ENCODE measurements around the gene PDXDC1. TPM values are rescaled to one million over a fixed set of nuclear protein-coding genes. Genes with fewer than 3 reads are reported as not detected.
"Not testable (repeated sequence)": the region's sequence is repeated elsewhere in the genome, so short reads cannot be mapped to it uniquely, and the experiment has no call there.

PDXDC1 gene
- total RNA-seq, 2 donors from 2014 or later, result 253 to 267 TPM

DNA sequence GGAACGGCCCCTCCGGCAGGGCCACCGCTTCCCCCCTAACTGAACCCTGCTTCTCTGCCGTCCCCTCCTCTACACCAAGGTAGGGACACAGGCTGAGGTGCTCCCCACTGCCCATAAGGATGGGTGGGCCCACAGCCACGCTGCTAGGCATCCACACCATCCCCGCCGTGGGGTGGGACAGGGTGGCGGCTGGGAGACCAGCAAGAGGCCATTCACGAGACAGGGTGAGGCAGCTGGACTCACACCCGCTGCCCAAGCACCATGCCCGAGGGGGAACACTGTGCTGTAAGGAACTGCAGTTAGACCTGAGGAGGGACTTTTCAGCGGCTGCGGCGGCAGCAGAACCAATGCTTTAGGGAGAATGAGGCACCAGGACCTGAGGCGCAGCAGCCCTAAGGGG is 166.8 kb downstream of the PDXDC1 start:
- TF ChIP-seq, protein P1, sequence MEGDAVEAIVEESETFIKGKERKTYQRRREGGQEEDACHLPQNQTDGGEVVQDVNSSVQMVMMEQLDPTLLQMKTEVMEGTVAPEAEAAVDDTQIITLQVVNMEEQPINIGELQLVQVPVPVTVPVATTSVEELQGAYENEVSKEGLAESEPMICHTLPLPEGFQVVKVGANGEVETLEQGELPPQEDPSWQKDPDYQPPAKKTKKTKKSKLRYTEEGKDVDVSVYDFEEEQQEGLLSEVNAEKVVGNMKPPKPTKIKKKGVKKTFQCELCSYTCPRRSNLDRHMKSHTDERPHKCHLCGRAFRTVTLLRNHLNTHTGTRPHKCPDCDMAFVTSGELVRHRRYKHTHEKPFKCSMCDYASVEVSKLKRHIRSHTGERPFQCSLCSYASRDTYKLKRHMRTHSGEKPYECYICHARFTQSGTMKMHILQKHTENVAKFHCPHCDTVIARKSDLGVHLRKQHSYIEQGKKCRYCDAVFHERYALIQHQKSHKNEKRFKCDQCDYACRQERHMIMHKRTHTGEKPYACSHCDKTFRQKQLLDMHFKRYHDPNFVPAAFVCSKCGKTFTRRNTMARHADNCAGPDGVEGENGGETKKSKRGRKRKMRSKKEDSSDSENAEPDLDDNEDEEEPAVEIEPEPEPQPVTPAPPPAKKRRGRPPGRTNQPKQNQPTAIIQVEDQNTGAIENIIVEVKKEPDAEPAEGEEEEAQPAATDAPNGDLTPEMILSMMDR (IDR thresholded peaks at IDR 0.05), result no peak
- no peak for DNase-seq
- intact Hi-C loops (cut with DNase I), result no loop called here
- H3K27ac ChIP-seq, result no peak overlapping the region
- H3K9ac ChIP-seq (ENCODE audit: low read depth in 2 of 2, low read length in 2 of 2), result peak overlapping the region in 1 of 2 donors; percentile 24
- H3K36me3 ChIP-seq, result no peaks in the 10 kb centered on the region
- H3K27me3 ChIP-seq, result no peaks in the 10 kb centered on the region
- no peak overlapping the region for H3K4me3 ChIP-seq
- H3K4me1 ChIP-seq, result no peaks in the 10 kb centered on the region
- H3K9me3 ChIP-seq, result no peaks in the 10 kb centered on the region

DNA sequence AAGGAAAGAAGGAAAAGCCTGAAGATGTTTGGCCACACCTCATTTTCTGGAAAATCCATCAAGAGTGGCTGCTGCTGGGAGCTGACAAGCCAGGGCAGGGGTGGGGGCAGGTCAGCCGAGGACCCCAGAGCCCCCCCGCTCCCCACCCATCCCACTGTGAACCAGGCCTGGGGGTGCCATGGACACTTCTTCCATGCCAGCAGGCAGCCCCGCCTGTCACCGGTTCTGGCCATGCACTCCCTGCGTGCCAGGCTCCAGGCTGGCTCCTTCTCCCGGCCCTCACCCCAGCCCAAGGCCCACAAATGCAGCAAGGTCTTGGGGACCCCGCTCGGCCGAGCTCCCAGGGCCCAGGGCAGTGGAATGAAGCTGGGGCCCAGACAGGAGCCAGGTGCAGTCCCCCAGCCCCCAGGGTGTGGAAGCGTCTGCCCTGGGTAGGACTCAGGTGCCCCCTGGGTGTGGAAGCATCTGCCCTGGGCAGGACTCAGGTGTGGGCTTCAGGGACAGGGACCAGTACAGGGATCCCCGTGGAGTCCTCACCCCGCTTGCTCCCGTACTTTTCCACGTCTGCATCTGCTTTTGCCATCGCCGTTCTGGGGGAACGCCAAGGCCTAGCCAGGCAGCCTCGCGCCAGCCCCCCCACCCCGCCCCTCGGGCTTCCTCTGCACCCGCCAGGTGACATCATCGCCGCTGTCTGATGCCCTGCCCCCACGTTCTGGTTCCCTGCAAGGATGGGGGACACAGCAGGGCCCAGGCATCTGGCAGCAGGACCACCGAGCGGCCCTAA is 167.5 kb downstream of the PDXDC1 start:
- not testable (repeated sequence) for H3K4me1 ChIP-seq

DNA sequence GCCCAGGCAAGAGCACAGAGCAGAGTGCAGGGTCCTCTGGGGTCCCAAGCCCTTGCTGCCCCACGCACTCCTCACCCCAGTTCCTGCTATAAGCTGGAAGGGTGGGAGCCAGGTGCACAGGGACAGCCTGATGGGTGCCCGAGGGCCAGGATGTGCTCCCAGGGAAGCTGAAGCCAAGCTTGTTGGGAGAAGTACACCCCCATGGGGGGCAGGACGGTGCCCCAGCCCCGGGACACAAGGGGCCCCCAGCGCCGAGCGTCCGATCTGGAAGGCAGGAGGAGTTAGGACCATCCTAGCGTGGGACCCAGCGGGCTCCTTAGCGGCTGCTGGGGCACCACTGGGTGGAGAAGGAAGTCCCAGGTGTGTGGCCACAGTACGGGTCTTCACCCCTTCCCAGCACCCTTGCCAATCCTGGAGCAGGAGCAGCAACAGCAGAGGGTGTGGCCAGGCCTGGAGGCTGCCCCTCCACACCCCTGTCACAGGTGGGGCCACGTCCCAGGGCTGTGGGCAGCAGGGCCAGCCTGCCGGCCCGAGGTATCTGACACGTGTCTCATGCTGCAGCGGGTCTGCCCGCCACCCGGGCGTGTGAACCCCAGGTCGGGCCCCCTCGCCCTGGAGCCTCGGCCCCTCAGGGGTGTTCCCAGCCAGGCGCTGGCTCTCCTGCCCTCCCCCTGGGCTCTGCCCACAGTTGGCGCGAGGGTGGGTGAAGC is 168.2 kb downstream of the PDXDC1 start:
- H3K27ac ChIP-seq; H3K9me3 ChIP-seq; H3K4me3 ChIP-seq; DNase-seq; intact Hi-C loops (cut with DNase I); H3K36me3 ChIP-seq; H3K4me1 ChIP-seq; H3K9ac ChIP-seq (ENCODE audit: low read depth in 2 of 2, low read length in 2 of 2); H3K27me3 ChIP-seq: not testable (repeated sequence)

More for the DNA sequence above, 167.5 kb downstream of the PDXDC1 start:
- H3K4me3 ChIP-seq; H3K27ac ChIP-seq; H3K9ac ChIP-seq (ENCODE audit: low read depth in 2 of 2, low read length in 2 of 2); H3K36me3 ChIP-seq; intact Hi-C loops (cut with DNase I); DNase-seq; H3K9me3 ChIP-seq; H3K27me3 ChIP-seq: not testable (repeated sequence)

DNA sequence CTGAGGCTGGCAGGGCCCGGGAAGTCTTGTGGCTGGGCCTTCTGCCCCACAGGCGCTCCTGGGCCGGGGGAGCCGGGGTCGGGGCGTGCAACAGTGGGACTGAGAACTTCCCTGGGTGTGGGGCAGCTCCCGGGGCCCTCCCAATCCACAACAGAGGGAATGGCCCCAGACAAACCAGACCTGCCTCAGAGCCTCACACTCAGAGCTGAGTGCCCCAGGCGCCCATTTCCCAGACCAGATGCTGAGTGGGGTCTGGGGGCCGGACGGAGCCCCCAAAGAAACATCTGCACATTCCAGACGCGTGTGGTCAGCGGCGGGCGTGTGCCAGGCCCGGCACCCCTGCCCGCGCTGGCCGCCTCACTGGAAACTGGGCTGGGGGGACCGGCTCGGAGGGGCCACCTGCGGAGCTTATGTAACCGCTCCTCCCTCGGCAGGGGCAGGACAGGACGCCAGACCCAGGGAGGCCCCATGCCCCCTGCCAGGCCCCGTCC is 168.8 kb downstream of the PDXDC1 start:
- H3K9ac ChIP-seq (ENCODE audit: low read depth in 2 of 2, low read length in 2 of 2); H3K9me3 ChIP-seq; H3K4me1 ChIP-seq; intact Hi-C loops (cut with DNase I); H3K4me3 ChIP-seq; H3K27me3 ChIP-seq; H3K36me3 ChIP-seq; DNase-seq: not testable (repeated sequence)
- peak overlapping the region; percentile 40 for H3K27ac ChIP-seq

DNA sequence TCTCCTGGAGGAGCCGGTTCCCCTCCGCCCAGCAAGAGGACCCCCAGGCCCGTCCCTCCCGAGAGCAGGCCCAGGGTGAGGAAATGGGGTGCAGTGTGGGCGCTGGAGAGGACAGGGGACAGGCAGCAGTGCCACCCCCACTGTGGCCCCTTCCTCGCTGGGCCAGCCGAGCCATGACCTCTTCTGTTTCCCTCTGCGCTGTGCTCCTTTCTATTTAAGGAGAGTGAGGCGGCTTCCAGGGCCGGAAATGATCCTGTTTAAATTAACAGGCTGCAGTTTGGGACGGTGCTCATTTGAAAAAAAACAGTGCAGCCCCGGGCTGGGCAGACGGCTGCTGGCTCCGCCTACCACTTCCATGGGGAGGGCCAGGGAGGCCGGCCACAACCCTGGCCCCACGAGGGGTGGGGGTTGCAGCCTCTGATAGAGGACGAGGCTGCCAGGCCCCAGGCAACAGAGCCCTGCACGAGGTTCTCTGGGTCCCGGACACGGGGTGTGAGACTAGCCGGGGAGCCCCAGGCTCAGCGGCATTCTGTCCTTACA is 169.3 kb downstream of the PDXDC1 start:
- H3K9me3 ChIP-seq; H3K27me3 ChIP-seq; H3K4me3 ChIP-seq; intact Hi-C loops (cut with DNase I); H3K36me3 ChIP-seq; H3K4me1 ChIP-seq; H3K9ac ChIP-seq (ENCODE audit: low read depth in 2 of 2, low read length in 2 of 2): not testable (repeated sequence)
- peak; percentile 45 for DNase-seq
- peak overlapping the region; percentile 40 for H3K27ac ChIP-seq

DNA sequence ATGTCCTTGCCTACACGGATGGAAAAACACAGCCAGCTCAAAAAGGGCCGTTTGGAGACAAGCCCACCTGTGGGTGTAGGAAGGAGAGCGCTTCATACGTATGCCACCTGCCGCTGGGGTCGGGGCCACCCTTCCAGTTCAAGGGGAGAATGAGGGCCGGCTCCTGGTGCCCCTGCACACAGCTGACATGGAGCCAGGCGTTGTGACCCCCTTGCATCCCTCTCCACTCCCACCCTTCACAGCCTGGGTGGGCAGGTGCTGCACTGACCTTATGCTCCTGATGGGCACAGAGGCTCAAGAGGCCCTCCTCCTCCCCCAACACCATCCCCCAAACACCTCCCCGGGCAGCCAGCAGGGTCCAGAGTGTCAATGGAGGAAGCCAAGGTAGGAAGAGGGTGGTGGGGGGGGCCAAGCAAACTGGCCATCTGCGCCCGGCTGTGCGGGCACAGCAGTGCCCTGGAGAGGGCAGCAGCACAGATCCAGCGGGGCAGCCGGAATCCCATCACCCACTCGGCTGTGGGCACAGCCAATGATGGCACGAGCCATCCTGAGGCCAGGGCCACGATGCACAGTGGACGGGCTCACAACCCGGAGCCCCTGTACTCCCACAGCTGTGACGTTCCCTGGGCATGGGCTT is 170.1 kb downstream of the PDXDC1 start:
- DNase-seq; intact Hi-C loops (cut with DNase I); H3K4me3 ChIP-seq; H3K9ac ChIP-seq (ENCODE audit: low read depth in 2 of 2, low read length in 2 of 2); H3K9me3 ChIP-seq; H3K36me3 ChIP-seq; H3K27me3 ChIP-seq; H3K4me1 ChIP-seq: not testable (repeated sequence)
- H3K27ac ChIP-seq, result peak overlapping the region; percentile 17

DNA sequence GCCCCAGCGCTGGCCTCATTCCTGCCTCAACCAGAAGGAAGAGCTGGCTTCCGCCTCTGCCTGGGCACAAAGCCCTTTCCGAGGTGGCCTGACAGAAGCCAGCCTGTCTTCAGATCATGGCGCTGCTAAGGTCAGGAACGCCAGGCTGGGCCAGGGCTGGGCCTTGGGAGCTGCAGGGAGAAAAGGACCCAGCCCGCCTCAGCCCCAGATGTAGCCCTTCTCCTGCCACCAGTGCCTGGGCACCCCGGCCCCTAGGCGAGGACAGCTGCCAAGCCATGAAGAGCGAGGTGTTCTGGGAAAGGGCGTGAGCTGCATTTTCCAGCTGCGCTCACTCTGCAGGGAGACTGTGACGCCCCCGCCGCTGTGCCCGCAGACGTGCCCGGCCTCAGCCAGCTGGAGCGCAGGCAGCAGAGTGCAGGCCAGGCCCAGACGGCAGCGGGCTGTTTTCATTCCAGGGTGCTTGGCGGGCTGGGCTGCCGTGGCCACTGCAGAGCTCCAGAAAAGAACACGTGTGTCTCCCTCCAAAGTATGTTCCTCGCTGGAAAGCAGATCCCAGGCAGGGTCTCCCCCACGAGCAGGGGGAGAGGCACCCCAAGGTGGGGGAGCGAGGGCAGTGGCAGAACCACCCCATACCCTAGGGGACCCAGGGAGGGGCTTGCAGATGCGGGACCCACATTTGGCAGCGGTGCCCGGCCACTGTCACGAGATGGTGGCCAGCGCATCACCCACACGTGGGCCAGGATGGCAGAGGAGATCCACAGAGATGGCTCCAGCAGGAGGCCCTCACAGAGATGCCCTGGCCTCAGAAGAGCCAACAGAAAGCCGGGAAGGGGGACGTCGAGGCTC is 170.8 kb downstream of the PDXDC1 start:
- H3K27me3 ChIP-seq; H3K4me1 ChIP-seq; H3K36me3 ChIP-seq; DNase-seq; H3K9me3 ChIP-seq; H3K4me3 ChIP-seq; intact Hi-C loops (cut with DNase I); H3K9ac ChIP-seq (ENCODE audit: low read depth in 2 of 2, low read length in 2 of 2); H3K27ac ChIP-seq: not testable (repeated sequence)

DNA sequence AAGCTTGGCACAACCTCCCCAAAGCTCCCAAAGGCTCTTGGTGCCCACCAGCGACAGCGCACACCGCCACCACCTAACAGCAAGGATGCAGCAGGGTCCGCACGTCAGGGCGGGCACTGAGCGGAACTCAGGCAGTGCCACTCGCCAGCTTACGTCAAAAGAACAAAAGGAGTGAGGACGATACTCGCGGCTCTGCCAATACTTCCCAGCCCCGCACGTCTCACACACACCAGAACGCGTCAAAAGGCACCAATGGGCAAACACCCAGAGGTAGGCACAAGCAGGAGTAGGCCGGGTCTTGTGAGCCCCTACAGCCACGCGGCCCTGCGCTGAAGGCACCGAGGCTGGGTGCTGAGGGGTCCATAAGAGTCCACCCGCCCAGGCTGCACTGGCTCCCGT is 171.4 kb downstream of the PDXDC1 start:
- H3K27me3 ChIP-seq; H3K4me1 ChIP-seq; intact Hi-C loops (cut with DNase I); H3K4me3 ChIP-seq; H3K36me3 ChIP-seq; H3K9me3 ChIP-seq; H3K9ac ChIP-seq (ENCODE audit: low read depth in 2 of 2, low read length in 2 of 2); H3K27ac ChIP-seq; DNase-seq: not testable (repeated sequence)

DNA sequence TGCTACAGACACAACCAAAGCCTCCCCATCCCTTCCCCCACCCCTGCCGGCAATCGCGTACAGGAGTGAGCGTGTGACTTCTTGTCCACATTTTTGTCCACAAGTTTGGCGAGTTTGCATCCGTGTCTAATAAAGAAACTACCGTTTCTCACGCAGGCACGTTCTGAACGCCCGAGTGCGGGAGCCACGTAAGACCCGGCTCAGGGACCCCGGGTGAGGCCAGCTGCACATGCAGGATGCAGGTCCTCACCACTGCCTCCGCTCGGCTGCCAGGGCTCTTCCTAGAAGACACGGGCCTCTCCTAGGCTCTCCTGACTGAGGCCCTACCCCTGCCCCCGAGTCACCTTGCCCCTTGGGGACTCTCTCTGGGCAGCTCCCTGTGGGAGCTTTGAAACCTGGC is 174.0 kb downstream of the PDXDC1 start:
- intact Hi-C loops (cut with DNase I); H3K4me1 ChIP-seq; H3K36me3 ChIP-seq; H3K9ac ChIP-seq (ENCODE audit: low read depth in 2 of 2, low read length in 2 of 2); H3K27me3 ChIP-seq; H3K4me3 ChIP-seq; DNase-seq; H3K27ac ChIP-seq; H3K9me3 ChIP-seq: not testable (repeated sequence)

DNA sequence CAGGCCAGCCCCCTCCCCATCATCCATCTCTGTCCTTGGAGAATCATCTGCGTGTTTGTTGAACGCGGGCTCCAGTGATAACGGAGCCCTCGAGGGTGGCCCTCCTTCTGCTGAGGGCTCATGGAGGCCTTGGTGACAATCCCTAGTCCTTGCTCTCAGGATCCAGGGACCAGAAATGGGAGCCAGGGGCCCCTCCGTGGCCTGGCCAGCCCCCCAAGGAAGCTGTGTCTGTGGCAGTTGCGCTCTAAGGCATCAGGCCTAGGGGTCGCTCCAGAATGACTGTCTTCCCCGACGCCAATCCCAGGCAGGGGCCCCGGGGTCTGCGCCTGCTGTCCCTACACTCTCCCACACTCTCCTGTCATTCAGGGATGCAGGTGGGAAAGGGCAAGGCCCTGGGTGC is 174.4 kb downstream of the PDXDC1 start:
- intact Hi-C loops (cut with DNase I); DNase-seq; H3K27me3 ChIP-seq; H3K27ac ChIP-seq; H3K4me3 ChIP-seq; H3K9ac ChIP-seq (ENCODE audit: low read depth in 2 of 2, low read length in 2 of 2); H3K4me1 ChIP-seq; H3K36me3 ChIP-seq; H3K9me3 ChIP-seq: not testable (repeated sequence)

DNA sequence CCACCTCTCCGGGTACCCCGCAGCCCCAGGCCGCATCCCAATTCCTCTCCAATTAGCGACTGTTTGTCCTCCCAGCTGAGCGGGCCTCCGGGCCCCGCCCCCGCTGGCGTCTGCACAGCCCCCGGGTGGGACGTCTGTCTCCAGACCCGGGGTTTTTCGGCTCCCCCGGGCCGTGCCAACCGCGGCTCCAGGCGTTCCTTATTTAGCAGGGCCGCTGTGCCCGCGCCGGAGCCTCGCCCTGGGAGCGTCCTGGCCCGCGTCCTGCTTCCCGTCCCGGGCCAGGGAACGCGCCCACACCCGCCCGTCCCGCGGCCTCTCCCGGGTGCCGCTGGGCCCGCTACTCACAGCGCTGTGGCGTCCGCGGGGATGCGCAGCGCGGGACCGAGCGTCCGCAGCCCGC is 179.2 kb downstream of the PDXDC1 start:
- H3K9me3 ChIP-seq; intact Hi-C loops (cut with DNase I); H3K36me3 ChIP-seq; H3K27me3 ChIP-seq; H3K4me1 ChIP-seq: not testable (repeated sequence)
- Histone ChIP-seq H3K9ac (ENCODE audit: low read depth in 2 of 2, low read length in 2 of 2) (peak overlapping the region in 1 of 2 donors; percentile 43), H3K4me3 (peak overlapping the region; percentile 36), H3K27ac (peak overlapping the region; percentile 47)
- peak; percentile 28 for DNase-seq
